ENCODE results near the gene PLA2G2F.

DNA sequence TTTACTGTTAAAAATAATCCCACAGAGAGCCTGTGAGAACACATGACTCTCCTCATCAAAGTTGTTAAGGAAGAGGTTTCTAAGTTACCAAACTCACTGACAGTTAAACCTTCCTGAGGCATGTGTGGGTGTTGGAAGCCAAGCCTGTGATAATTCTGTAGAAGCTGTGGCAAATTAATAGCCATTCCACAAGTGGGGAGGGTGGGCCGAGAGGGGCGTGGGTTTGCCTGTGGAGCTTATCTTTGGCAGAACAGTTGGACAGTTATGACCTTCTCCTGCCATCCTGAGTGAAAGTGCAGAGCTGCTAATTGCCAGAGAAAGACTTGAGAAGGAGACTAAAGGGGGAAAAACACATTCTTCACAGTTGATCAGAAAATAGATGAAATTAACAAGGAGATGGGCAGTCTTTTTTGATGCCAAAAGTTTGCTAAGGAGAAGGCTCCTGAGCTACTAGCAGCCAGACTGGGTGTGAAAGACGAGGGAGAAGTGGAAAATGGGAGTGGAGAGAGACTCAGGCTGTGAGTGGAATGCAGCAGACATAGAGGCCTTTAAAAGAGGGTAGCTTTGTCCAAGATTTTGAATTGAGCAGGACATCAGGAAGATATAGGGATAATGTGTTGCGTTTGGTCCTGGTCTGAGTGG, 48.8 kb downstream of the PLA2G2F start:
- TF ChIP-seq, protein P1, sequence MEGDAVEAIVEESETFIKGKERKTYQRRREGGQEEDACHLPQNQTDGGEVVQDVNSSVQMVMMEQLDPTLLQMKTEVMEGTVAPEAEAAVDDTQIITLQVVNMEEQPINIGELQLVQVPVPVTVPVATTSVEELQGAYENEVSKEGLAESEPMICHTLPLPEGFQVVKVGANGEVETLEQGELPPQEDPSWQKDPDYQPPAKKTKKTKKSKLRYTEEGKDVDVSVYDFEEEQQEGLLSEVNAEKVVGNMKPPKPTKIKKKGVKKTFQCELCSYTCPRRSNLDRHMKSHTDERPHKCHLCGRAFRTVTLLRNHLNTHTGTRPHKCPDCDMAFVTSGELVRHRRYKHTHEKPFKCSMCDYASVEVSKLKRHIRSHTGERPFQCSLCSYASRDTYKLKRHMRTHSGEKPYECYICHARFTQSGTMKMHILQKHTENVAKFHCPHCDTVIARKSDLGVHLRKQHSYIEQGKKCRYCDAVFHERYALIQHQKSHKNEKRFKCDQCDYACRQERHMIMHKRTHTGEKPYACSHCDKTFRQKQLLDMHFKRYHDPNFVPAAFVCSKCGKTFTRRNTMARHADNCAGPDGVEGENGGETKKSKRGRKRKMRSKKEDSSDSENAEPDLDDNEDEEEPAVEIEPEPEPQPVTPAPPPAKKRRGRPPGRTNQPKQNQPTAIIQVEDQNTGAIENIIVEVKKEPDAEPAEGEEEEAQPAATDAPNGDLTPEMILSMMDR (IDR thresholded peaks at IDR 0.05), result no peak
- TF ChIP-seq, protein P2, sequence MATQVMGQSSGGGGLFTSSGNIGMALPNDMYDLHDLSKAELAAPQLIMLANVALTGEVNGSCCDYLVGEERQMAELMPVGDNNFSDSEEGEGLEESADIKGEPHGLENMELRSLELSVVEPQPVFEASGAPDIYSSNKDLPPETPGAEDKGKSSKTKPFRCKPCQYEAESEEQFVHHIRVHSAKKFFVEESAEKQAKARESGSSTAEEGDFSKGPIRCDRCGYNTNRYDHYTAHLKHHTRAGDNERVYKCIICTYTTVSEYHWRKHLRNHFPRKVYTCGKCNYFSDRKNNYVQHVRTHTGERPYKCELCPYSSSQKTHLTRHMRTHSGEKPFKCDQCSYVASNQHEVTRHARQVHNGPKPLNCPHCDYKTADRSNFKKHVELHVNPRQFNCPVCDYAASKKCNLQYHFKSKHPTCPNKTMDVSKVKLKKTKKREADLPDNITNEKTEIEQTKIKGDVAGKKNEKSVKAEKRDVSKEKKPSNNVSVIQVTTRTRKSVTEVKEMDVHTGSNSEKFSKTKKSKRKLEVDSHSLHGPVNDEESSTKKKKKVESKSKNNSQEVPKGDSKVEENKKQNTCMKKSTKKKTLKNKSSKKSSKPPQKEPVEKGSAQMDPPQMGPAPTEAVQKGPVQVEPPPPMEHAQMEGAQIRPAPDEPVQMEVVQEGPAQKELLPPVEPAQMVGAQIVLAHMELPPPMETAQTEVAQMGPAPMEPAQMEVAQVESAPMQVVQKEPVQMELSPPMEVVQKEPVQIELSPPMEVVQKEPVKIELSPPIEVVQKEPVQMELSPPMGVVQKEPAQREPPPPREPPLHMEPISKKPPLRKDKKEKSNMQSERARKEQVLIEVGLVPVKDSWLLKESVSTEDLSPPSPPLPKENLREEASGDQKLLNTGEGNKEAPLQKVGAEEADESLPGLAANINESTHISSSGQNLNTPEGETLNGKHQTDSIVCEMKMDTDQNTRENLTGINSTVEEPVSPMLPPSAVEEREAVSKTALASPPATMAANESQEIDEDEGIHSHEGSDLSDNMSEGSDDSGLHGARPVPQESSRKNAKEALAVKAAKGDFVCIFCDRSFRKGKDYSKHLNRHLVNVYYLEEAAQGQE (IDR thresholded peaks at IDR 0.05), result no peak
- TF ChIP-seq POLR2A (IDR thresholded peaks at IDR 0.05; ENCODE audit: low read length) (no peak), EHMT2 (IDR thresholded peaks at IDR 0.05; ENCODE audit: low read depth) (no peak), BHLHE40 (IDR thresholded peaks at IDR 0.05; ENCODE audit: low read depth, low read length) (no peak), MAZ (IDR thresholded peaks at IDR 0.05; ENCODE audit: borderline replicate concordance, low read depth, low read length) (no peak), RAD21 (conservative IDR thresholded peaks at IDR 0.05 in 1 of 2, IDR thresholded peaks at IDR 0.05 in 1 of 2) (no peak), CBX2 (IDR thresholded peaks at IDR 0.05; ENCODE audit: borderline replicate concordance, low read depth) (no peak), RARB (CRISPR knock-in tag; IDR thresholded peaks at IDR 0.05) (no peak), CHD2 (IDR thresholded peaks at IDR 0.05; ENCODE audit: low read length, partially characterized antibody) (no peak), EP300 (IDR thresholded peaks at IDR 0.05) (no peak), HOXB5 (CRISPR knock-in tag; IDR thresholded peaks at IDR 0.05) (no peak)
